HG03439 (cell line): ENCODE results near the gene ATF7.

Source experiments
- ATAC-seq: cut with Tn5 transposase; IDR thresholded peaks from one replicate; pipeline ENCODE4 v1.9.1; 2021; ENCODE audit warnings: mild to moderate bottlenecking, moderate library complexity; ENCODE audit not compliant: unreplicated experiment

The ATF7 gene

DNA sequence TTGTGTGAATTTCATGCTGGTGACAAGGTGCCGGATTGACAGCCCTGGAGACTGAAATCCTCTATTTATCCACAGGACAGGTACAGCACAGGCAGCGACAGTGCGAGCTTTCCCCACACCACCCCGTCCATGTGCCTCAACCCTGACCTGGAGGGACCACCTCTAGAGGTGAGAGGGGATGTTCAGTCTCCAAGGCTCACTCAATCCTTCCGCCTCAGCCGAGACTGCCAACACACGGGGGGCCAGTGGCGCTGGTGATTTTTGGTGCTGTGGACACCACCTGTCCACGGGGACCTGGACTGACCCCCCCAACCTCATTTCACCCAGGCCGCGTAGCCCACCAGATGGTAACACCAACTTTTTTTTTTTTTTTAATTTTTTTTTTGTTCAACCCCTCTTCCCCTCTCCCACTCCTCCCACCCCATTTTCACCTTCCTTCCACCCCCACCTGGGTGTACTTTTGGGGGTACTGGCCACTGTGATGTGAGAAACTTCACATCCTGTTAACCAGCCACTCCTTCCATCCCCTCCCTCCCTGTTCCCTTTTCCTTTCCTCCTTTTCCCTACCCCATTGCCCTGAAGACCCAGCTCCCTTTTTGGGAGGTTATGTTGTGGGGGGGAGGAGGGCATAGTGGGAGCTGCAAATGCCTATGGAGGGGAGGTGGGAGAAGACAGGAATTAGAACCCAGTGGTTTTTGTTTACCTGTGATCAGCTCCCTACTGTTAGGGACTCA is 161.3 kb downstream of the ATF7 start:
- no peak for ATAC-seq

DNA sequence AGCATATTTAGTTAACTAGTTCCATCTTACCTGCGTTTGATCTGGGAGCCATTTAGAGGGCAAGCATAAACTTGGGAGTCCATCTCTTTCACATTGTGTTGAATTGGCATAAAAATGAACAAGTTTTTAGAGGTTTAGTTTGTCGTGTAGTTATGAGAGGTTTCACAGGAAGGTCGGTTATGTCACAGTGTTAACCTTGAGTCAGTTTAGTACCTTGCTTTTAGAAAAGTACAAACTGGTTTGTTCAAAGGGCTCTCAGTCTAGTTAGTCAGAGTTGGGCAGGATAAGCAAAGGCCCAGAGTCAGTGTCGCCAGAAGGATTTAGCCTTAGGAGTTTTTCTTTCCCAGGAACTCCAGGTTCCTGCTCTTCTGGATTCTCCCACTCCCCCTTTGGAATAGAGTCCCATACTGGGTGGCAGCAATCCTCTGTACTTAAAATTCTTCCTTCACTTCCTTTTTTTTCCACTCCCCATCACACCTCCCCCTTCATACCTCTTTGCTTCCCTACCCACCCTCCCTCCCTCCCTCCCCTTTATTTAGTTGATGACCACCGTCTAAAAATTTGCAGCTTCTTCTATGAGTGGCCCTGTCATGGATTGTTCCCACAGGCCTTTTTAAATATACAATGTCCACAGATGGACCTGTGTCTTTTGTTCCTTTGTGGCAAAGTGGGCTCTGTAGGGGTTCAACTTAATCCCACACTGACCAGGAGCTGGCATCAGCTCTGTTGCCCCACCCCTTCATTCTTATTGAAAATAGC is 162.2 kb downstream of the ATF7 start:
- ATAC-seq, result no peak

DNA sequence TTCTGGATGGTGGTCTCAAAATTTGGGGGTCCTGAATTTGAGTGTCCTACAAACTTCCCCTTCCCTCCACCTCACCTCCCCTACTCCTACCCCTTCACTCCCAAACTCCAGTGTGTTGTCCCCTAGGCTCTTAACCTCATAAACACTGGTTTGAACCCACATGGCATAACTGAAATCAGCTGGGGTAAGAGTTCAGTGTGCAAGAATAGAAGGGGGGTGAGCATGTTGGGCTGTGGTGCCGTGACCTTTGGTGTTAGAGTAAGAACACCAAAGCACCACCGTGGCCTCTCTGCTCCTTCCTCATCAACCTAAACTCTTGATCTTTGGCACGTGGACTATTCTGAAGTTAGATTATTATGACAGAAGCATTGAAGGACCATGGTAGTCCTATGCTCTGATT is 163.2 kb downstream of the ATF7 start:
- ATAC-seq, result no peak

DNA sequence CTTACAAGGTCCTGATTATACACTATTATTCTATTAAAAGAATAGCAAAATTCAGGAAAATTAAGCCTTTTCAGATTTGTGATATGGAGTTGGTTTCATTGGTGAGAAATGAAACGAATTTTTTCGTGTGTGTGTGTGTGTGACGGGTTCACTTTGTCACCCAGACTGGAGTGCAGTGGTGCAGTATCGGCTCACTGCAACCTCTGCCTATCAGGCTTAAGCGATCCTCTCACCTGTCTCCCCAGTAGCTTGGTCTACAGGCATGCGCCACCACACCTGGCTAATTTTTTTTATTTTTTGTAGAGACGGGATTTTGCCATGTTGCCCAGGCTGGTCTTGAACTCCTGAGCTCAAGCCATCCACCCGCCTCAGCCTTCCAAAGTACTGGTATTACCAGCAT is 164.6 kb downstream of the ATF7 start:
- ATAC-seq, result no peak

DNA sequence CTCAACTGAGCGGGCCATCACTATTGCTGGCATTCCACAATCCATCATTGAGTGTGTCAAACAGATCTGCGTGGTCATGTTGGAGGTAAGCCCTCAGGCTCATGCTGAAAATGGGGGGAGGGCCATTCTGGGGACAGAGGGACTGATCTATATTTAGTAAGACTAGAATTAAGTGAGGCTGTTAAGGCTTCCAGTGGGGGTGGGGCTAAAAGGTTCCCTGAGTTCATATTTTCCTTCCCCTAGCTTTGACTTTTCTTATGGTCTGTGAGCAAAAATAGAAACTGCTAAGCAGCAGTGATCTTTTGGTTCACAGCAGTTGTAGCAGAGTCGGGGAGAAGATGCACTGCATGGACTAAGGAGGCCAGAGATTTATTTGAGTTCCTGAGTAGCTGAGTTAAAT is 165.1 kb downstream of the ATF7 start:
- no peak for ATAC-seq

DNA sequence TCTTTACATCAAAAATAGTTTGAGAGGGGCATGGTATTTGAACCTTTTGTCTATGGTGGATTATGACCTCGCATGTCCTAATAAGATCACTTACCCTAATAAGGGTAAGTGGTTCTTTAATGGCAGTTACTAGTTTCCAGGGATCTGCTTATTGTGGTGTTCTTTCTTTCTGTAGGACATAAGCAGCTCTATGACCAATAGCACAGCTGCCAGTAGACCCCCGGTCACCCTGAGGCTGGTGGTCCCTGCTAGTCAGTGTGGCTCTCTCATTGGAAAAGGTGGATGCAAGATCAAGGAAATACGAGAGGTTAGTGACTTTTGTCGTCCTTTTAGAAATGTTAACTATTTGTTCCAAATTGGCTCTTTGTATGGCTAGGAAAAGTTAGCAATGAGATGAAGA is 167.1 kb downstream of the ATF7 start:
- no peak for ATAC-seq
